ENCODE measurements around the gene MBD5.

DNA sequence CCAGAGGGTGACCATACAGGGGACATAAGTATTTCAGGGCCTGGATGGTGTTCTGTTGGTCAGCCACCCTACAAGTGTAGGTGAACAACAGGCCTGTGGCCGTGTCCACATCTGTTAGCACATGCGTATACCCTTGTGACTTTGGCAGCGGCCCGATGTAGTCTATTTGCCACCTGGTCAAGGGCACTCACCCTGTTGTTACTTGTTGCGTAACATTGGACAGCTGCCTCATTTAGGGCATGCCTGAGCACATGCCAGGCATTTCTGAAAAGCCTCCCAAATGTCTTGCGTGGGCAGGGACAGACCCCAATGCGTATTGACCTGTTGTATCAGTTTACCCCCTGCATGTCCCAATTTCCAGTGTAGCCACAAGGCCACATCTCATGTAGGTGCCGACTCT is 235.0 kb downstream of the MBD5 start:
- TF ChIP-seq CTCF (conservative IDR thresholded peaks at IDR 0.05) (no peak), ZFX (IDR thresholded peaks at IDR 0.05) (no peak)
